GM12873 (cell line): ENCODE data around the gene APOB.

ENCODE experiments used
- TF ChIP-seq, protein P1 (sequence below): IDR thresholded peaks from 2 replicates; pipeline ENCODE4 v1.5.1; 2012; ENCODE audit warnings: low read depth, mild to moderate bottlenecking, moderate library complexity, low read length, control low read depth; ENCODE audit not compliant: insufficient read depth; ENCODE audit errors: missing control alignments

APOB gene

DNA sequence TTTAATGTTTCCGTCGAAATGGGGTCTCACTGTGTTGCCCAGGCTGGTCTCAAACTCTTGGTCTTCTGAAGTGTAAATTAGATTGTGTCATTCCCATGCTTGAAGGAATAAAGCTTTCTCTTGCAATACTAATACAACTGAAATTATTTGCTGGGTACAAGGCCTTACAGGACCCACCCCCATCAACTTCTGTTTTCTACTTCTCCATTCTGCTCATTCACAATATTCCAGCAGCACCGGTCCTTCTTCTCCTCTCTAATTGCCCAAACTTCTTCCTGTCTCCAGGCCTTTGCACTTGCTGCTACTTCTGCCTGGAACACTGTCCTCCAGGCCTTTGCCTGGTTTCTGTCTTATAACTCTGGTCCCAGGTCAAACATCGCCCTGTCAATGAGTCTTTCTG lies 73.8 kb downstream of the APOB start:
- TF ChIP-seq, protein P1, sequence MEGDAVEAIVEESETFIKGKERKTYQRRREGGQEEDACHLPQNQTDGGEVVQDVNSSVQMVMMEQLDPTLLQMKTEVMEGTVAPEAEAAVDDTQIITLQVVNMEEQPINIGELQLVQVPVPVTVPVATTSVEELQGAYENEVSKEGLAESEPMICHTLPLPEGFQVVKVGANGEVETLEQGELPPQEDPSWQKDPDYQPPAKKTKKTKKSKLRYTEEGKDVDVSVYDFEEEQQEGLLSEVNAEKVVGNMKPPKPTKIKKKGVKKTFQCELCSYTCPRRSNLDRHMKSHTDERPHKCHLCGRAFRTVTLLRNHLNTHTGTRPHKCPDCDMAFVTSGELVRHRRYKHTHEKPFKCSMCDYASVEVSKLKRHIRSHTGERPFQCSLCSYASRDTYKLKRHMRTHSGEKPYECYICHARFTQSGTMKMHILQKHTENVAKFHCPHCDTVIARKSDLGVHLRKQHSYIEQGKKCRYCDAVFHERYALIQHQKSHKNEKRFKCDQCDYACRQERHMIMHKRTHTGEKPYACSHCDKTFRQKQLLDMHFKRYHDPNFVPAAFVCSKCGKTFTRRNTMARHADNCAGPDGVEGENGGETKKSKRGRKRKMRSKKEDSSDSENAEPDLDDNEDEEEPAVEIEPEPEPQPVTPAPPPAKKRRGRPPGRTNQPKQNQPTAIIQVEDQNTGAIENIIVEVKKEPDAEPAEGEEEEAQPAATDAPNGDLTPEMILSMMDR, result no peak

DNA sequence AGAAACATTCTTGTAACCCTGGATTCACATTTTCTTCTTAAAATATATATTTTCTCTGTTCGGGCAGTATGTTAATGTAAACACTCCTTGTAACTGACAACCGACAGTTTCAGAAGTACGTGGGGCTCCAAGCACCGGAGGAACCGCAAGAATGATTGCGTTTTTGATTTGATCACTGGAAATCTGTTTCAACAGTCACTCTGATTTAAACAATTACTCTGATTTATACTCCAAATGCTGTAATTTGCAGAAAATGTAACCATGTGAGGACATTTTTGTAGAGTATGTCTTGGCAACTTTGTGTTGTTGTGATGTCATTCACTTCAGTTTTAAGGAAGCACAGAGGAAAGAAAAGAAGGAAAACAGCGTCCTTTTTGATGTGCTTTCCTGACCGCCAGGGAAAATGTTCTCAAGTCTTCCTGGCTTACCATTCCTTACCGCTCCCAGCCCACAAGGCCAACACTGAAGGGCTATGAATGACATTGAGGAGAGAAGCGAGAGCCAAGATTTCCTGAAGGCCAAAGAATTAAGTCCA lies 77.7 kb downstream of the APOB start:
- TF ChIP-seq, protein P1, result no peak

DNA sequence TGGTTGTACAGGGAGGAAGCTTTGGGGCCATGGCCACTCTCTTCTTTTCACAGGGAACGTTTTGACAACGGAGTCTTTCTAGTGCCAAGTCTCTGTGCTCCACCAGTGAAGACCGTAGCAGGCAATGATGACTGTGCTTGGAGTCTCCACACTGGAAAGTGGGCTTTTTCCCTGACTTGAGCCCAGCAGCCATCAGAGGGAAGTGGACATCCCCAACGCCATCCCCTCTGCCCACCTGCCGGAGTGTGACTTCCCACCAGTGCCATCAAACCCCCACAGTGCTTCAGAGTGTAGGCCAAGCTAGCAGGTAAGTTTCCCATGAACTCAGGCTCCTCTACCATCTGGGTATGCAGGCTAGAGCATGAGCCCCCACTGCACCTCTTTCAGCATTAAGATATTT lies 78.7 kb downstream of the APOB start:
- TF ChIP-seq, protein P1, result no peak

- TF ChIP-seq, protein P1, result no peak
Measured at GRCh38 chr2:20963867-20964266, 80.0 kb downstream of the APOB start.

DNA sequence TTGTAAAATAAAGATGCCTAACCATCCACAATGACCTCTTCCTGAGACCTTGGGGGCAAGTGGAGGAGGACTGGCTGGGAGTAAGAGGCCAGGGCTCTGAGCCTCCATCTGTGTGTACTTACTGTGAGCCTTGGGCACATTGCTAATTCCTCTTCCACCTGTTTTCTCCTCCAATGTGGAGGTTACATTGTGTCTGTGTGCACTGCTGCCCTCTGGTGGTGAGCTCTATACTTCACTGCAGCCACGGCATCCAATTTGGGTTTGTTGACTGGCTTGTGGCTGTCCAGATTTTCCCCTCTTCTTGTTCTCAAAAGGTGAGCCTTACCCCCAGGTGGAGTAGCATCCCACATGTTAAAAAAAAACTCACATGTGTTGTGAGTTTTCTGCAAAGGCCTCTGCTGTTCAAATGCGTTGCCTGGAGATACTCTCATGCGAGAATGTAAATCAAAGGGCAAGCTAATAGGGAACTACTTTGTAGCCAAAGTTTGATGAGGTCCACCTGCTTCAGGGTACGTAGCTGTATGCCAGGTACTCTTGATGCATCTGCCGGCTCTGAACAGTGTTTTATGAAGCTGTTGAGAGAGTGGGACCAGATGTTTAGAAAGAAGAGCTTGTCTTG lies 80.8 kb downstream of the APOB start:
- TF ChIP-seq, protein P1, result peak; percentile 90

GRCh38 chr2:20961858-20962257 lies 82.0 kb downstream of the APOB start:
- TF ChIP-seq, protein P1, result no peak

GRCh38 chr2:20960003-20960402 lies 83.9 kb downstream of the APOB start:
- TF ChIP-seq, protein P1, result no peak
